ENCODE data around the gene TMEM135. TPM values are rescaled to one million over a fixed set of nuclear protein-coding genes. Genes with fewer than 3 reads are reported as not detected.

The TMEM135 gene
- total RNA-seq, 1 experiment from 2014 or later, result 14.0 TPM

GRCh38 chr11:87012089-87012488, 25.6 kb upstream of the TMEM135 start:
- Histone ChIP-seq H3K36me3 (ENCODE audit: low read depth, low read length) (no peaks in the 10 kb centered on the region), H3K4me3 (ENCODE audit: low read length) (no peak overlapping the region), H3K4me1 (ENCODE audit: insufficient read depth, low read length) (peaks cover 12% of the 10 kb centered on the region), H3F3A (ENCODE audit: low read length, unreplicated experiment) (no peaks in the 10 kb centered on the region), H4K20me1 (ENCODE audit: low read length) (no peaks in the 10 kb centered on the region), H3K27ac (ENCODE audit: low read length) (no peak overlapping the region), H3K4me2 (ENCODE audit: low read length) (no peak overlapping the region), H3K9me2 (replicated peaks; ENCODE audit: low read length) (no peaks in the 10 kb centered on the region), H3K27me3 (ENCODE audit: low read length) (no peaks in the 10 kb centered on the region), H3K9ac (ENCODE audit: low read length) (no peak overlapping the region), H2AFZ (ENCODE audit: low read length) (no peak overlapping the region), H3K9me3 (ENCODE audit: low read length) (no peaks in the 10 kb centered on the region), H3K79me2 (ENCODE audit: low read length) (no peaks in the 10 kb centered on the region)
- DNase-seq, result no peak
- intact Hi-C loops (cut with micrococcal nuclease), result no loop called here
- TF ChIP-seq EZH2phosphoT487 (IDR thresholded peaks at IDR 0.05; ENCODE audit: borderline replicate concordance, low read length) (no peak), EZH2 (IDR thresholded peaks at IDR 0.05; ENCODE audit: low read length, unreplicated experiment) (no peak)
- TF ChIP-seq, protein P1, sequence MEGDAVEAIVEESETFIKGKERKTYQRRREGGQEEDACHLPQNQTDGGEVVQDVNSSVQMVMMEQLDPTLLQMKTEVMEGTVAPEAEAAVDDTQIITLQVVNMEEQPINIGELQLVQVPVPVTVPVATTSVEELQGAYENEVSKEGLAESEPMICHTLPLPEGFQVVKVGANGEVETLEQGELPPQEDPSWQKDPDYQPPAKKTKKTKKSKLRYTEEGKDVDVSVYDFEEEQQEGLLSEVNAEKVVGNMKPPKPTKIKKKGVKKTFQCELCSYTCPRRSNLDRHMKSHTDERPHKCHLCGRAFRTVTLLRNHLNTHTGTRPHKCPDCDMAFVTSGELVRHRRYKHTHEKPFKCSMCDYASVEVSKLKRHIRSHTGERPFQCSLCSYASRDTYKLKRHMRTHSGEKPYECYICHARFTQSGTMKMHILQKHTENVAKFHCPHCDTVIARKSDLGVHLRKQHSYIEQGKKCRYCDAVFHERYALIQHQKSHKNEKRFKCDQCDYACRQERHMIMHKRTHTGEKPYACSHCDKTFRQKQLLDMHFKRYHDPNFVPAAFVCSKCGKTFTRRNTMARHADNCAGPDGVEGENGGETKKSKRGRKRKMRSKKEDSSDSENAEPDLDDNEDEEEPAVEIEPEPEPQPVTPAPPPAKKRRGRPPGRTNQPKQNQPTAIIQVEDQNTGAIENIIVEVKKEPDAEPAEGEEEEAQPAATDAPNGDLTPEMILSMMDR (conservative IDR thresholded peaks at IDR 0.05; ENCODE audit: low read depth, low read length), result no peak
- ChIA-PET POLR2A (ENCODE audit: unreplicated experiment) (no interaction called here), CTCF (no interaction called here)
- ATAC-seq, result no peak
- BruUV-seq (replicated peaks), result no TSS peak

- ATAC-seq, result no peak
- intact Hi-C loops (cut with micrococcal nuclease), result no loop called here
- Histone ChIP-seq H3K4me3 (ENCODE audit: low read length) (no peak overlapping the region), H3K9me3 (ENCODE audit: low read length) (no peaks in the 10 kb centered on the region), H3F3A (ENCODE audit: low read length, unreplicated experiment) (no peaks in the 10 kb centered on the region), H3K9ac (ENCODE audit: low read length) (no peak overlapping the region), H3K27me3 (ENCODE audit: low read length) (no peaks in the 10 kb centered on the region), H2AFZ (ENCODE audit: low read length) (no peak overlapping the region), H3K36me3 (ENCODE audit: low read depth, low read length) (no peaks in the 10 kb centered on the region), H3K27ac (ENCODE audit: low read length) (no peak overlapping the region), H3K79me2 (ENCODE audit: low read length) (no peaks in the 10 kb centered on the region), H3K9me2 (replicated peaks; ENCODE audit: low read length) (no peaks in the 10 kb centered on the region), H3K4me2 (ENCODE audit: low read length) (no peak overlapping the region), H4K20me1 (ENCODE audit: low read length) (no peaks in the 10 kb centered on the region), H3K4me1 (ENCODE audit: insufficient read depth, low read length) (peaks cover 6% of the 10 kb centered on the region)
- BruUV-seq (replicated peaks), result no TSS peak
- ChIA-PET CTCF (no interaction called here), POLR2A (ENCODE audit: unreplicated experiment) (no interaction called here)
- DNase-seq, result no peak
- no peak for TF ChIP-seq EZH2phosphoT487 (IDR thresholded peaks at IDR 0.05; ENCODE audit: borderline replicate concordance, low read length)
- no peak for TF ChIP-seq EZH2 (IDR thresholded peaks at IDR 0.05; ENCODE audit: low read length, unreplicated experiment)
- TF ChIP-seq, protein P1 (conservative IDR thresholded peaks at IDR 0.05; ENCODE audit: low read depth, low read length), result no peak
Observed at GRCh38 chr11:87012673-87013072, 25.1 kb upstream of the TMEM135 start.

DNA sequence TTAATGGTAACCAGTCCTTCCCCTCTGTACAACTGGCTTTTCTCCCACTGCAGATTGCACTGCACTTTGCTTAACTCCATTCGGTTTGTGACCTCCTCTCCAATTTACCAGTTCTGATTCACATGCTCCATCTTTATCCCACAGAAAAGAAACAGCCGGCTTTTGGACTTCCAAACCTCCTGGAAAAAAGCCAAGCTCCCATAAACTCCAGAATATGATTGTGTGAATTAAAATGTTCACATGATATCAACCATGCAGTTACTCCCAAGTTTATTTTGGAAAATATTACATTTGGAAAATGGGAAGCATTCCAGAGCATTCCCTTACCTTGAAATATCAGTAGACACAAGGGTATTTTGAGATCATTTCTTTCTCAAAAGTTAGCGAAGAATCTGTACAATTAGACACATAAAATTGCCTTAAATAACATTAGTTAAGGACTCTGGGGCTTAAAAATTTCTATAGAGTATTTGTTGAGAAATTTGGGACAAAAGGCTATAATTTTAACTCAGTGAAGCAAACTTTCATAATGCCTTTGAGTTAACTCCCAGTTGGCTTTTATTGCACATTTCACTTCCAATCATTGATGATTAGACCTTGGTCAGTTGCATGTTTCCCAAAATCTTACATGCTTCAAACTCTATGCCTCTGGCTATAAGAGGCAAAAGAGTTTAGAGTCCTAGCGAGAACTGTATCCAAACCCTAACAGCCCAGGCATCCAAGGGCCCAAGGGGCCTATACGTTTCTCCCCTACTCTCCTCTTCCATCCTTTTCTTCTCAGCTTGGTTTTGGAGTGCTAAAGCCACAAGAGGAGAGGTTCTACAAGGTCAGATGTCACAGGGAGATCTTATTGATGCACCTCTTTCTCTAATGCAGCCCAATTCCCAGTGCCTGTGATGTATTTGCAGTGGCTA, 23.6 kb upstream of the TMEM135 start:
- intact Hi-C loops (cut with micrococcal nuclease), result no loop called here
- H3K4me3 ChIP-seq (ENCODE audit: low read length), result no peak overlapping the region
- no peaks in the 10 kb centered on the region for H3K27me3 ChIP-seq (ENCODE audit: low read length)
- POLR2A ChIA-PET (ENCODE audit: unreplicated experiment), result no interaction called here
- CTCF ChIA-PET, result no interaction called here
- no peaks in the 10 kb centered on the region for H3K36me3 ChIP-seq (ENCODE audit: low read depth, low read length)
- no peaks in the 10 kb centered on the region for H4K20me1 ChIP-seq (ENCODE audit: low read length)
- H3K27ac ChIP-seq (ENCODE audit: low read length), result no peak overlapping the region
- DNase-seq (no peak), ATAC-seq (no peak)
- H3K9me3 ChIP-seq (ENCODE audit: low read length), result no peaks in the 10 kb centered on the region
- H3K9ac ChIP-seq (ENCODE audit: low read length), result no peak overlapping the region
- no peaks in the 10 kb centered on the region for H3F3A ChIP-seq (ENCODE audit: low read length, unreplicated experiment)
- no peak overlapping the region for H2AFZ ChIP-seq (ENCODE audit: low read length)
- H3K9me2 ChIP-seq (replicated peaks; ENCODE audit: low read length), result no peaks in the 10 kb centered on the region
- no peak overlapping the region for H3K4me2 ChIP-seq (ENCODE audit: low read length)
- no TSS peak for BruUV-seq (replicated peaks)
- H3K79me2 ChIP-seq (ENCODE audit: low read length), result no peaks in the 10 kb centered on the region
- no peaks in the 10 kb centered on the region for H3K4me1 ChIP-seq (ENCODE audit: insufficient read depth, low read length)
- TF ChIP-seq, protein P1 (conservative IDR thresholded peaks at IDR 0.05; ENCODE audit: low read depth, low read length), result no peak
- TF ChIP-seq EZH2phosphoT487 (IDR thresholded peaks at IDR 0.05; ENCODE audit: borderline replicate concordance, low read length) (no peak), EZH2 (IDR thresholded peaks at IDR 0.05; ENCODE audit: low read length, unreplicated experiment) (no peak)

Measured in PC-3 (cell line).